GM06990 (cell line): Measurements from ENCODE around the gene NCBP3.
"Not testable (repeated sequence)": the region's sequence is repeated elsewhere in the genome, so short reads cannot be mapped to it uniquely, and the experiment has no call there.

Experiments used
- DNase-seq: peaks from one replicate; pipeline ENCODE4 v3.0.0-alpha.2; 2011; ENCODE audit not compliant: insufficient read length; ENCODE audit errors: extremely low read depth
- H3K27me3 ChIP-seq: replicated peaks from 2 replicates; pipeline ENCODE4 v1.6.0; 2011; ENCODE audit warnings: low read length; ENCODE audit not compliant: control insufficient read depth, insufficient read depth
- H3K36me3 ChIP-seq: 2 replicates; pipeline ENCODE4 v1.5.1; 2011; ENCODE audit warnings: low read length; ENCODE audit not compliant: control insufficient read depth, insufficient read depth
- H3K4me3 ChIP-seq: replicated peaks from 2 replicates; pipeline ENCODE4 v1.5.1; 2011; ENCODE audit warnings: low read depth, mild to moderate bottlenecking, control low read depth, low read length
- CTCF ChIP-seq: IDR thresholded peaks from 2 replicates; pipeline ENCODE4 v1.5.1; 2011; ENCODE audit warnings: low read length, control low read depth, mild to moderate bottlenecking, inconsistent platforms; ENCODE audit not compliant: insufficient read depth, poor library complexity, severe bottlenecking

The NCBP3 gene

DNA sequence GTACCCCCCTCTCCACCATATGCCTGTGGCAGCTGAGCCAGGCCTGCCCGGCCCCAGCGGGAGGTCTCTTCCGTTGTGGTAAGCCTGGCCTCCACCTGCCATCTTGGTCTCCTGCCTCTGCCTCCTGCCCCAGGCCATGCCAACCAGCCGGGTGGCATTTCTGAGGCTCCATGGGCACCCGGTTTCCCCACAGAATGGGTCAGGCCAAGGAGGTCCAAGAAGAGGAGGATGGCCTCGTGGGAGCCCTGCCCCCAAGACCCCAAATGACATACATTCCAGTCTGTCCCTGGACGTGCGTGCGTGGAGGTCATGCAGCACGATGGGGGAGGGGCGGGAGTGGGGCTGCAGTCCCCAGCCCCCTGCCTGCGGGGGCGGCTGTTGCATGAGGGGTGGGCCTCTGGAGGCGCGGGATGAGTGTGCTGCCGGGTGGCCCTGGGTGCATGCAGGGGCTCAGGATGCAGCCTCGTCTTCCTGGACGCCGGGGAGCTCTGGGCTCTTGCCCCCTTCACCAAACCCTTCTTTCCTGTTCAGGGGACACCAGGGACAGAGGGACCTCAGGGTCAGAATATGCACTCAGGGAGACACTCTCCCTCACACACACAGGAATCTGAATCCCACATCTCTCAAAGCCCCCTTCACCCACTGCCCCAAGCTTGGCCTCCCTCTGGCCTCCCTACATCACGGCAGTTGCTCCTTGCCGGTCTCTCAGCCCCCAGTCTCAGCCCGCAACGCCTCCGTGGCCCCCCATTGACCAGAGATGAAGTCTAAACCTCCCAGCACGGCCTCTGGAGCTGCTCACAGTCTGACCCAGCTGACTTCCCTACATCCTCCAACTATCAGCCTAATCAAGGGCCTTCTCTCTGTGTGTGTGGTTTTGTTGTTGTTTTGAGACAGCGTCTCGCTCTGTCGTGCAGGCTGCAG is 16.0 kb upstream of the NCBP3 start:
- H3K36me3 ChIP-seq: no peaks in the 10 kb centered on the region
- no peaks in the 10 kb centered on the region; the same call in 1 of the 2 replicates for H3K27me3 ChIP-seq
- no peak for TF ChIP-seq CTCF
- no peak for DNase-seq
- H3K4me3 ChIP-seq: no peak overlapping the region

DNA sequence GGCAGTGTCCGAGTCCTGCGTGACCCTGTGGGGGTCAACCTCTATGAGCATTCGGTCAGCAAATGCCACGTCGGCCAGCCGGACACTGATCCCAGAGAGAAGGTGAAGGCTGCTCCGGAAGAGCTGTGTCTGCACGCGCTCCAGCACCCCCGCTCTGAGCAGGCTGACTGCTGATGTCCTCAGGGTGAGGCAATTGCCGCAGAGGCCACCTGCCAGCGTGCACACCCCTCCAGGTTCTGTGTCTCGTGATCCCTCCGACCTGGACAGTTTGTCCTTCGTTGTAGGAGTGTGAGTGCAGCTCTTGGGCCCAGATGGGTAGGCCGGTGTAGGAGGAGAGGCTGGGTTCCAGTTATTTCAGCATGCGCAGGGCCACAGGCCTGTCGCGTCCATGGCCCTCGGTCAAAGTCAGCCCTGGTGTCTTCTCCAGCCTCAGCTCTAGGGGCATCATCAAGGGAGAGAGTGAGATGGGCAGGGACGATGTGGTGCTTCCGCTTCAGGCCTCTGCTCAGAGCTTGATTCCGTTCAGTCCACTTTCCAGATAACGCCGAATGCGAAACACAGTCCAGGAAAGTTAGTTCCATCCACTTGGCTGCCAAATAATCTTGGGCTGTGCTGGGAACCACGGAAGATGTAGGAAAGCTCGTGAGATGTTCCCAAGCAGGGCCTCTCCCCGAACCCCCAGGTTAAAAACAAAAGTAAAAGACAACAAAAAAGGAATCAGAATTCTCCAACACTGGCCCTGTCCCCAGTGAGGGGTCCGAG is 15.1 kb upstream of the NCBP3 start:
- DNase-seq: no peak

GRCh38 chr17:3859940-3860339 is 13.9 kb upstream of the NCBP3 start:
- TF ChIP-seq CTCF: no peak
- Histone ChIP-seq H3K4me3 (no peak overlapping the region), H3K36me3 (no peaks in the 10 kb centered on the region), H3K27me3 (no peaks in the 10 kb centered on the region; the same call in 1 of the 2 replicates)
- no peak for DNase-seq

More for the DNA sequence above, 15.1 kb upstream of the NCBP3 start:
- Histone ChIP-seq H3K36me3 (no peaks in the 10 kb centered on the region), H3K4me3 (no peak overlapping the region), H3K27me3 (no peaks in the 10 kb centered on the region; the same call in 1 of the 2 replicates)
- TF ChIP-seq CTCF: no peak

DNA sequence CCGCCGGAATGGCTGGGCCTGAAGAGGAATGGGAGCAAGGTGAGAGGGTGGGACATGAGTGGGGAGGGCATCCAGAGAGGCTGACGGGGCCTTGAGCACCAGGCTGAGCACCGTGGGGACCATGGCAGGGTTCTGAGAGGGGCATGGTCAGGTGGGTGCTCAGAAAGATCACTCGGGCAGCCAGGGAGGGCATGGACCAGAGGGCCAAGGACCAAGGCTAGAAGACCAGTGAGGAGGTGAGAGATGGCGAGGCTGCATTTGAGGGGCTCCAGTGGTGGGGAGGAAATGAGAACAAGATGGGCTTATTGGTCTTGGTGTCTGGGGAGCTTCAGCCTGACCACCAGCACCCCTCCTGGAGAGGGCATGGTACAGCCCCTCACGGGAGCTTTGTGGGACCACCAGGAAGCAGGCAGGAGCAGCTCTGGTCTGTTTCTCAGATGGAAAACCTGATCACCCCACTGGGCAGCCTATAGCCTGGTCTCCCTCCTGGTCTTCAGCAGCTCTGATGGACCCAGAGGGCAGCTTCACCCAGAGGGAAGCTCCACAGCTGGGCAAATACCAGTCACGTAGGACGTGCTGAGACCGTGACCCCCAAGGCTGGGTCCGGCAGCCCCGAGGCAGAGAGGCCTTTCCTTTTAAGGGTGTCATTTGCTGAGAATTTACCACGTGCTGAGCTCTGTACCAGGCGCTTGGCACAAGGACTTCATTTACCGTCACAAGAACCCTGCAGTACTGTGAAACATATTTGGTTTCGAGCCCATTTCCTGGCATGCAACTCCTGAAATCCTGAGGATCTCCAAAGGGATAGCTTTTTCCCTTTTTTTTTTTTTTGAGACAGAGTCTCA is 11.4 kb upstream of the NCBP3 start:
- no peak for TF ChIP-seq CTCF
- Histone ChIP-seq H3K4me3 (no peak overlapping the region), H3K36me3 (no peaks in the 10 kb centered on the region), H3K27me3 (no peaks in the 10 kb centered on the region; the same call in 1 of the 2 replicates)
- no peak for DNase-seq

GRCh38 chr17:3854204-3854603 is 8.2 kb upstream of the NCBP3 start:
- H3K36me3 ChIP-seq, H3K4me3 ChIP-seq, DNase-seq, H3K27me3 ChIP-seq: not testable (repeated sequence)
